Vagina (tissue), 2 donors: ENCODE measurements around the gene MYPN.

Source experiments
- POLR2AphosphoS5 ChIP-seq, 2 donors: sonication (generic); formaldehyde crosslinking; IDR thresholded peaks; one replicate each; pipeline ENCODE4 v1.9.0; 2017; ENCODE audit warnings: antibody characterized with exemption in 2 of 2, mild to moderate bottlenecking in 2 of 2, low read depth in 1 of 2; ENCODE audit not compliant: insufficient read depth in 1 of 2
- TF ChIP-seq, protein P1 (sequence below), 3 experiments: fragments of 450-650 bp in 2 of 3; fragments of 200-600 bp in 1 of 3; sonication (generic) in 1 of 3; IDR thresholded peaks; one replicate each; pipeline ENCODE4 v1.5.1; 2017 to 2019; ENCODE audit warnings: antibody characterized with exemption in 3 of 3, mild to moderate bottlenecking in 2 of 3, moderate library complexity in 2 of 3

- TF ChIP-seq, protein P1, sequence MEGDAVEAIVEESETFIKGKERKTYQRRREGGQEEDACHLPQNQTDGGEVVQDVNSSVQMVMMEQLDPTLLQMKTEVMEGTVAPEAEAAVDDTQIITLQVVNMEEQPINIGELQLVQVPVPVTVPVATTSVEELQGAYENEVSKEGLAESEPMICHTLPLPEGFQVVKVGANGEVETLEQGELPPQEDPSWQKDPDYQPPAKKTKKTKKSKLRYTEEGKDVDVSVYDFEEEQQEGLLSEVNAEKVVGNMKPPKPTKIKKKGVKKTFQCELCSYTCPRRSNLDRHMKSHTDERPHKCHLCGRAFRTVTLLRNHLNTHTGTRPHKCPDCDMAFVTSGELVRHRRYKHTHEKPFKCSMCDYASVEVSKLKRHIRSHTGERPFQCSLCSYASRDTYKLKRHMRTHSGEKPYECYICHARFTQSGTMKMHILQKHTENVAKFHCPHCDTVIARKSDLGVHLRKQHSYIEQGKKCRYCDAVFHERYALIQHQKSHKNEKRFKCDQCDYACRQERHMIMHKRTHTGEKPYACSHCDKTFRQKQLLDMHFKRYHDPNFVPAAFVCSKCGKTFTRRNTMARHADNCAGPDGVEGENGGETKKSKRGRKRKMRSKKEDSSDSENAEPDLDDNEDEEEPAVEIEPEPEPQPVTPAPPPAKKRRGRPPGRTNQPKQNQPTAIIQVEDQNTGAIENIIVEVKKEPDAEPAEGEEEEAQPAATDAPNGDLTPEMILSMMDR (IDR thresholded peaks at IDR 0.05) = peak; percentile 71 to 76 (median 75)
- no peak for TF ChIP-seq POLR2AphosphoS5 (IDR thresholded peaks at IDR 0.05; ENCODE audit: insufficient read depth in 1 of 2, low read depth in 1 of 2)
Measured at GRCh38 chr10:68156373-68157185, 47.3 kb downstream of the MYPN start.
